K562 (cell line): Measurements from ENCODE around the gene PTH1R. TPM values are rescaled to one million over a fixed set of nuclear protein-coding genes. Genes with fewer than 3 reads are reported as not detected.
A peak's percentile ranks its signal among the peaks of the same experiment; 100 is the strongest.

ENCODE experiments used
- C11orf30 ChIP-seq: fragments of 450-650 bp; IDR thresholded peaks from 2 replicates; pipeline ENCODE4 v1.6.1; 2016; ENCODE audit warnings: low read depth, mild to moderate bottlenecking
- CEBPG ChIP-seq, 3 experiments: fragments of 200-800 bp in 1 of 3; sonication (Bioruptor generic) in 1 of 3; sonication (generic) in 1 of 3; formaldehyde crosslinking in 1 of 3; IDR thresholded peaks in 2 of 3; conservative IDR thresholded peaks in 1 of 3; 2 replicates each; pipeline versions ENCODE4 v1.6.1 to v1.8.0; 2016 to 2022; ENCODE audit warnings: missing compliant biosample characterization in 2 of 3, missing genetic modification characterization in 2 of 3, mild to moderate bottlenecking in 1 of 3, missing genetic modification reagents in 1 of 3
- EP300 ChIP-seq: IDR thresholded peaks from 2 replicates; pipeline ENCODE4 v1.6.1; 2012; ENCODE audit warnings: low read length, improper control_type of control experiment
- ETV1 ChIP-seq: fragments of 450-650 bp; conservative IDR thresholded peaks from 2 replicates; pipeline ENCODE4 v1.6.1; 2016; ENCODE audit warnings: missing genetic modification characterization, control low read depth, low read depth, missing compliant biosample characterization
- GABPB2 ChIP-seq: fragments of 250-450 bp; sonication (Bioruptor Pico); conservative IDR thresholded peaks from 2 replicates; pipeline ENCODE4 v1.5.1; 2021; ENCODE audit warnings: mild to moderate bottlenecking
- HEY1 ChIP-seq: fragments of 250-450 bp; sonication (Bioruptor Pico); IDR thresholded peaks from 2 replicates; pipeline ENCODE4 v1.5.0; 2020; ENCODE audit warnings: mild to moderate bottlenecking, moderate library complexity, borderline replicate concordance
- HOXB6 ChIP-seq: fragments of 250-450 bp; sonication (Bioruptor Pico); IDR thresholded peaks from 2 replicates; pipeline ENCODE4 v1.5.1; 2022; ENCODE audit warnings: mild to moderate bottlenecking, borderline replicate concordance
- MAFK ChIP-seq: IDR thresholded peaks from 2 replicates; pipeline ENCODE4 v1.6.1; 2011; ENCODE audit warnings: low read length, improper control_type of control experiment
- MTA3 ChIP-seq: fragments of 450-650 bp; formaldehyde crosslinking; IDR thresholded peaks from 2 replicates; pipeline ENCODE4 v1.6.1; 2017; ENCODE audit warnings: mild to moderate bottlenecking, borderline replicate concordance
- NCOA1 ChIP-seq: fragments of 450-650 bp; IDR thresholded peaks from 2 replicates; pipeline ENCODE4 v1.6.1; 2016; ENCODE audit warnings: low read depth
- NR4A1 ChIP-seq, 2 experiments: fragments of 250-450 bp in 1 of 2; fragments of 450-650 bp in 1 of 2; sonication (Bioruptor Pico) in 1 of 2; IDR thresholded peaks; 2 replicates each; pipeline versions ENCODE4 v1.4.0 to v1.6.1; 2016 to 2020; ENCODE audit warnings: mild to moderate bottlenecking in 2 of 2, missing compliant biosample characterization in 1 of 2, missing genetic modification characterization in 1 of 2, moderate library complexity in 1 of 2
- OTX1 ChIP-seq: fragments of 450-650 bp; formaldehyde crosslinking; IDR thresholded peaks from 2 replicates; pipeline ENCODE4 v1.4.0; 2022; ENCODE audit warnings: mild to moderate bottlenecking
- PHB ChIP-seq: fragments of 250-450 bp; sonication (Bioruptor Pico); IDR thresholded peaks from 2 replicates; pipeline ENCODE4 v1.5.0; 2021
- RAD21 ChIP-seq, 2 experiments: fragments of 250-450 bp in 1 of 2; fragments of 450-650 bp in 1 of 2; sonication (Bioruptor Pico) in 1 of 2; formaldehyde crosslinking in 1 of 2; IDR thresholded peaks in 1 of 2; conservative IDR thresholded peaks in 1 of 2; 2 replicates each; pipeline versions ENCODE4 v1.4.0 to v1.8.0; 2020 to 2022; ENCODE audit warnings: mild to moderate bottlenecking in 2 of 2, moderate library complexity in 1 of 2
- TAF7 ChIP-seq: fragments of 450-650 bp; IDR thresholded peaks from 2 replicates; pipeline ENCODE4 v1.6.1; 2016; ENCODE audit warnings: missing genetic modification characterization, missing compliant biosample characterization
- TGIF2 ChIP-seq: sonication (generic); formaldehyde crosslinking; IDR thresholded peaks from 2 replicates; pipeline ENCODE4 v1.8.1; 2022; ENCODE audit warnings: mild to moderate bottlenecking, missing genetic modification reagents, moderate library complexity
- TRIM24 ChIP-seq, 2 experiments: fragments of 450-650 bp; IDR thresholded peaks; 2 replicates each; pipeline ENCODE4 v1.6.1; 2016
- YY1 ChIP-seq, 3 experiments: IDR thresholded peaks; 2 replicates each; pipeline ENCODE4 v1.6.1; 2011; ENCODE audit warnings: low read length in 2 of 3, mild to moderate bottlenecking in 2 of 3, moderate library complexity in 2 of 3, borderline replicate concordance in 1 of 3, control low read depth in 1 of 3, low read depth in 1 of 3; ENCODE audit not compliant: insufficient read depth in 3 of 3, insufficient replicate concordance in 2 of 3, control insufficient read depth in 1 of 3, insufficient read length in 1 of 3; ENCODE audit errors: extremely low read depth in 1 of 3
- ZNF24 ChIP-seq: fragments of 450-650 bp; IDR thresholded peaks from 2 replicates; pipeline ENCODE4 v1.6.1; 2016
- ZNF507 ChIP-seq: conservative IDR thresholded peaks from 2 replicates; pipeline ENCODE4 v1.6.1; 2017; ENCODE audit warnings: missing genetic modification characterization, missing compliant biosample characterization
- ZNF57 ChIP-seq: fragments of 450-650 bp; formaldehyde crosslinking; IDR thresholded peaks from 2 replicates; pipeline ENCODE4 v1.4.0; 2020; ENCODE audit warnings: mild to moderate bottlenecking, moderate library complexity
- ZNF695 ChIP-seq: fragments of 450-650 bp; formaldehyde crosslinking; IDR thresholded peaks from 2 replicates; pipeline ENCODE4 v1.4.0; 2020; ENCODE audit warnings: mild to moderate bottlenecking, moderate library complexity
- ZZZ3 ChIP-seq: fragments of 450-650 bp; IDR thresholded peaks from 2 replicates; pipeline ENCODE4 v1.6.1; 2016; ENCODE audit warnings: antibody characterized with exemption, mild to moderate bottlenecking, moderate library complexity
- polyA plus RNA-seq, 8 experiments: library from polyadenylated mRNA; depleted of rRNA in 4 of 8; stranded (reverse) in 5 of 8; unstranded in 3 of 8; fragments of >200 nt; fragmentation: Nextera tagmentation in 2 of 8; fragmentation: Illumina TruSeq in 1 of 8; extraction: Ambion mirVana in 2 of 8; extraction: Trizol in 1 of 8; gene quantifications; 2 replicates each; pipeline versions ENCODE4 v1.2.1 to v1.2.3, GENCODE V29; 2011 to 2014; ENCODE audit warnings: inconsistent platforms in 1 of 8, missing spikeins in 1 of 8
- total RNA-seq, 7 experiments: library from RNA; depleted of rRNA in 6 of 7; stranded (reverse); fragments of >200 nt in 6 of 7; fragmentation: Illumina TruSeq in 2 of 7; extraction: Trizol in 2 of 7; gene quantifications; 2 replicates each; pipeline versions ENCODE4 v1.2.1 to v1.2.3, GENCODE V29; 2011 to 2021; ENCODE audit warnings: low replicate concordance in 1 of 7
- TF ChIP-seq, protein P1 (sequence below): fragments of 250-450 bp; sonication (Bioruptor Pico); IDR thresholded peaks from 2 replicates; pipeline ENCODE4 v1.6.1; 2021; ENCODE audit warnings: mild to moderate bottlenecking
- TF ChIP-seq, protein P2 (sequence below): fragments of 450-650 bp; formaldehyde crosslinking; IDR thresholded peaks from 2 replicates; pipeline ENCODE4 v1.4.0; 2020; ENCODE audit warnings: mild to moderate bottlenecking, moderate library complexity
- TF ChIP-seq, protein P3 (sequence below): sonication (generic); formaldehyde crosslinking; IDR thresholded peaks from 2 replicates; pipeline ENCODE4 v1.8.1; 2022; ENCODE audit warnings: missing genetic modification reagents

The PTH1R gene
- total and polyA plus RNA-seq, 9 of the 15 experiments (the other 6 are each of a cell fraction or from before 2014, with no cell fraction given) = not detected

- TF ChIP-seq CEBPG (CRISPR knock-in tag; IDR thresholded peaks at IDR 0.05) = no peak
- no peak for TF ChIP-seq CEBPG (tag; conservative IDR thresholded peaks at IDR 0.05 in 1 of 2, IDR thresholded peaks at IDR 0.05 in 1 of 2)
- no peak for TF ChIP-seq ZNF507 (tag)
- no peak for TF ChIP-seq PHB (CRISPR knock-in tag)
- TF ChIP-seq ZNF24 = no peak
- TF ChIP-seq TGIF2 (CRISPR knock-in tag) = no peak
- no peak for TF ChIP-seq NCOA1
- TF ChIP-seq, protein P1, sequence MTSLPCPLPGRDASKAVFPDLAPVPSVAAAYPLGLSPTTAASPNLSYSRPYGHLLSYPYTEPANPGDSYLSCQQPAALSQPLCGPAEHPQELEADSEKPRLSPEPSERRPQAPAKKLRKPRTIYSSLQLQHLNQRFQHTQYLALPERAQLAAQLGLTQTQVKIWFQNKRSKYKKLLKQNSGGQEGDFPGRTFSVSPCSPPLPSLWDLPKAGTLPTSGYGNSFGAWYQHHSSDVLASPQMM = no peak
- no peak for TF ChIP-seq OTX1 (CRISPR knock-in tag)
- TF ChIP-seq ZNF57 (CRISPR knock-in tag) = no peak
- no peak for TF ChIP-seq C11orf30
- no peak for TF ChIP-seq GABPB2 (CRISPR knock-in tag)
- TF ChIP-seq MTA3 = peak; percentile 78; the same call in 1 of the 2 replicates
- TF ChIP-seq ZZZ3 = no peak
- TF ChIP-seq ZNF695 (CRISPR knock-in tag) = no peak
- TF ChIP-seq, protein P2, sequence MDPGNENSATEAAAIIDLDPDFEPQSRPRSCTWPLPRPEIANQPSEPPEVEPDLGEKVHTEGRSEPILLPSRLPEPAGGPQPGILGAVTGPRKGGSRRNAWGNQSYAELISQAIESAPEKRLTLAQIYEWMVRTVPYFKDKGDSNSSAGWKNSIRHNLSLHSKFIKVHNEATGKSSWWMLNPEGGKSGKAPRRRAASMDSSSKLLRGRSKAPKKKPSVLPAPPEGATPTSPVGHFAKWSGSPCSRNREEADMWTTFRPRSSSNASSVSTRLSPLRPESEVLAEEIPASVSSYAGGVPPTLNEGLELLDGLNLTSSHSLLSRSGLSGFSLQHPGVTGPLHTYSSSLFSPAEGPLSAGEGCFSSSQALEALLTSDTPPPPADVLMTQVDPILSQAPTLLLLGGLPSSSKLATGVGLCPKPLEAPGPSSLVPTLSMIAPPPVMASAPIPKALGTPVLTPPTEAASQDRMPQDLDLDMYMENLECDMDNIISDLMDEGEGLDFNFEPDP (CRISPR knock-in tag) = no peak
- TF ChIP-seq RAD21 (CRISPR knock-in tag; conservative IDR thresholded peaks at IDR 0.05 in 1 of 2, IDR thresholded peaks at IDR 0.05 in 1 of 2) = no peak
- no peak for TF ChIP-seq TRIM24 (IDR thresholded peaks at IDR 0.05)
- peak; percentile 59; the same call in 1 of the 2 replicates for TF ChIP-seq NR4A1 (CRISPR knock-in tag; IDR thresholded peaks at IDR 0.05)
- no peak; the same call in 1 of the 2 replicates for TF ChIP-seq NR4A1 (tag; IDR thresholded peaks at IDR 0.05)
- TF ChIP-seq MAFK = no peak
- TF ChIP-seq EP300 = peak; percentile 15; the same call in 1 of the 2 replicates
- no peak for TF ChIP-seq YY1 (IDR thresholded peaks at IDR 0.05; ENCODE audit: borderline replicate concordance in 1 of 3, control insufficient read depth in 1 of 3, extremely low read depth in 1 of 3, insufficient read depth in 3 of 3, insufficient read length in 1 of 3, insufficient replicate concordance in 2 of 3, low read depth in 1 of 3, low read length in 2 of 3)
- TF ChIP-seq, protein P3, sequence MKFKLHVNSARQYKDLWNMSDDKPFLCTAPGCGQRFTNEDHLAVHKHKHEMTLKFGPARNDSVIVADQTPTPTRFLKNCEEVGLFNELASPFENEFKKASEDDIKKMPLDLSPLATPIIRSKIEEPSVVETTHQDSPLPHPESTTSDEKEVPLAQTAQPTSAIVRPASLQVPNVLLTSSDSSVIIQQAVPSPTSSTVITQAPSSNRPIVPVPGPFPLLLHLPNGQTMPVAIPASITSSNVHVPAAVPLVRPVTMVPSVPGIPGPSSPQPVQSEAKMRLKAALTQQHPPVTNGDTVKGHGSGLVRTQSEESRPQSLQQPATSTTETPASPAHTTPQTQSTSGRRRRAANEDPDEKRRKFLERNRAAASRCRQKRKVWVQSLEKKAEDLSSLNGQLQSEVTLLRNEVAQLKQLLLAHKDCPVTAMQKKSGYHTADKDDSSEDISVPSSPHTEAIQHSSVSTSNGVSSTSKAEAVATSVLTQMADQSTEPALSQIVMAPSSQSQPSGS (CRISPR knock-in tag) = no peak
- TF ChIP-seq HOXB6 (CRISPR knock-in tag) = no peak
- no peak for TF ChIP-seq TAF7 (tag)
- TF ChIP-seq ETV1 = peak; percentile 48
- TF ChIP-seq HEY1 (CRISPR knock-in tag) = no peak
Measured at GRCh38 chr3:46946856-46947545, 69.5 kb downstream of the PTH1R start (continued).
